Mesodermal cell (in vitro differentiated cells): Measurements from ENCODE around the gene EFNA5.
A peak's percentile ranks its signal among the peaks of the same experiment; 100 is the strongest.

ENCODE experiments used
- H3K27ac ChIP-seq: 2 replicates; pipeline ENCODE4 v1.7.0; 2013; ENCODE audit warnings: mild to moderate bottlenecking, low read depth, low read length, moderate library complexity; ENCODE audit not compliant: severe bottlenecking
- H3K36me3 ChIP-seq: 2 replicates; pipeline ENCODE4 v1.7.1; 2013; ENCODE audit warnings: mild to moderate bottlenecking, low read length, moderate library complexity; ENCODE audit not compliant: control insufficient read depth, insufficient read depth
- H3K4me1 ChIP-seq: one replicate; pipeline ENCODE4 v1.7.1; 2013; ENCODE audit warnings: mild to moderate bottlenecking, low read length; ENCODE audit not compliant: insufficient read depth, control insufficient read depth, poor library complexity, severe bottlenecking
- H3K4me3 ChIP-seq: 2 replicates; pipeline ENCODE4 v1.7.0; 2013; ENCODE audit warnings: low read length, control low read depth, mild to moderate bottlenecking; ENCODE audit not compliant: insufficient read depth, poor library complexity, severe bottlenecking; ENCODE audit errors: extremely low read depth
- H3K9me3 ChIP-seq: 2 replicates; pipeline ENCODE4 v1.7.1; 2013; ENCODE audit warnings: mild to moderate bottlenecking, low read length, moderate library complexity; ENCODE audit not compliant: control insufficient read depth
- WGBS, 2 experiments: methylation state at CpG; one replicate each; pipeline ENCODE4 v1.1.5; 2013; ENCODE audit warnings: missing lambda C conversion rate in 2 of 2; ENCODE audit not compliant: insufficient coverage in 2 of 2; 5-methylcytosine and 5-hydroxymethylcytosine counted together

EFNA5 gene

DNA sequence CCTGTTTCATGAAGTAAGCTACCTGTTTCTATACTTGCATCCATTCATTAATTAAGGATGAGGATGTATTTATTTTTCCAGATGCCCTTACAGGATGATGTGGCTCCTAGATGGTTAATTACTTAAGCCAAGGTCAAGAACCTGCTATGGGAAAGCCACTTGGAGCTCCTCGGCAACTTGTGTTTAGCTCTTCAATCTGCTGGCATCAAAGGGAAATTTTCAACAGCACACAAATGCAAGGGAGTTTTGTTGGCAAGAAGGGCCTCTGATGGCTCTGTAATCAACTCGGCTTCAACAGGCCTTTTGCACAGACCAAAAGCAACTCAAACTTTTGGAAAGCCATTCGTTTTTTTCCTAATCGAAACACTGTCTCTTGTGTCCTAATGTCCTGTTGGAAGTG, 125.3 kb downstream of the EFNA5 start:
- 60 to 77% methylated on average over 2 to 4 of the region's 4 CpGs for WGBS, 2 experiments
- H3K36me3 ChIP-seq = no peaks in the 10 kb centered on the region
- no peaks in the 10 kb centered on the region for H3K9me3 ChIP-seq
- H3K4me1 ChIP-seq = peaks cover 18% of the 10 kb centered on the region
- H3K4me3 ChIP-seq = no peak overlapping the region
- H3K27ac ChIP-seq = no peak overlapping the region

DNA sequence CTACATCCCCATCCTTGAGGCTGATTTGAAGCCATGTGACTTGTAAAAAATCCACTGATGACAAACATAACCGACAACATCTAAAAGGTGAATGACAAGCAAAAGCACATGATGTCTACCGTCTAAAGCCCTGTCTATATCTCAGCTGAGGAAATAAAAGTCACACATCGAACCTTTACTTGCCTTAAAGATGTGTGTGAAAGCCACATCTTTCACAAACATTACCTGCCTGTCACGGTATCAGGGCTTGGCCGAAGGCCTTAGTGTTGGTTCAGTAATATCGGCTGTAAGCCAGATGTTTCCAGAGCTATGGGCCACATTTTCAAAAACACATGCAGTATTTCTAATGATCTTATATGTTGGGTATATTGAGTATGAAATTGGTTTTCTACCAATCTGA, 125.8 kb downstream of the EFNA5 start:
- Histone ChIP-seq H3K9me3 (no peaks in the 10 kb centered on the region), H3K4me3 (no peak overlapping the region), H3K4me1 (peaks cover 18% of the 10 kb centered on the region), H3K27ac (no peak overlapping the region), H3K36me3 (no peaks in the 10 kb centered on the region)
- WGBS, 2 experiments = 92 to 96% methylated on average over 2 to 4 of the region's 6 CpGs

DNA sequence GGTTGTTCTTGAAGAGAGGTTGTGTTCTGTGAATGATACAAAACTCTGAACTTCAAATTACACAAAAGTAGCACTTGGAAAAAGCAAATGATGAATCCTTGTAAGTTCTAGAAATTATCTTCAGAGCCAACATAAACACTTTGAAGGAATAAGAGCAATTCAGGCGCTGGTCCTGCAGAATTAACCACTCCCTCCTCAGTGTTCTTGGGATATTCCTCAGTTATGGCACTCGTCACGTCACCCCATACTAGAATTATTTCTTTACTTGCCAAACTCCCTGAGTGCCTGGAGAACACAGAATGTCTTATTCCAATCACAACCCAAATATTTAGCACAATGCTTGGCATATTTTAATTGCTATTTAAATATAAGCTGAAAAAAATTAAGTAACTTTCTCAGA, 126.3 kb downstream of the EFNA5 start:
- H3K36me3 ChIP-seq = no peaks in the 10 kb centered on the region
- H3K9me3 ChIP-seq = no peaks in the 10 kb centered on the region
- no peak overlapping the region for H3K27ac ChIP-seq
- H3K4me3 ChIP-seq = no peak overlapping the region
- peaks cover 22% of the 10 kb centered on the region for H3K4me1 ChIP-seq
- 86 to 97% methylated on average over 3 of the region's 3 CpGs for WGBS, 2 experiments

DNA sequence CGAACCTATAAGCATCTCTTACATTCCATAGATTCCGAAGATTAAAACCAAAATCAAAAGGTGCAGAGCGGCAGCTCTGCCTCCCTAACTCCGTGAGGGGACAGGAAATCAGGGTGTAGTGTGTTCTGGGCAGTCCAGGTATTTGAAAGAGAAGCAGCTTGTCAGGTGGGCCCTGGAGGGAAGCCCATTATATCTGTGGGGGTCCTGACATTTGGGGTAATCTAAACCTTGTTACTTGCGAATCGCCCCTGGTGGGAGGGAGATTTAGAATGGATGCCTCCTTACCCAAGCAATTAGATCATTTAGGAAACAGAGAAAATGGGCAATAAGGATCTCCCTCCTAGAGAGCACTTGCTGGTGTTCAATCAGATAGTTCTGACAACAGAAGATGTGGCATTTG, 126.9 kb downstream of the EFNA5 start:
- Histone ChIP-seq H3K9me3 (no peaks in the 10 kb centered on the region), H3K4me3 (no peak overlapping the region), H3K36me3 (no peaks in the 10 kb centered on the region), H3K4me1 (peaks cover 18% of the 10 kb centered on the region), H3K27ac (no peak overlapping the region)
- WGBS, 2 experiments = 44 to 60% methylated on average over 1 to 4 of the region's 6 CpGs

DNA sequence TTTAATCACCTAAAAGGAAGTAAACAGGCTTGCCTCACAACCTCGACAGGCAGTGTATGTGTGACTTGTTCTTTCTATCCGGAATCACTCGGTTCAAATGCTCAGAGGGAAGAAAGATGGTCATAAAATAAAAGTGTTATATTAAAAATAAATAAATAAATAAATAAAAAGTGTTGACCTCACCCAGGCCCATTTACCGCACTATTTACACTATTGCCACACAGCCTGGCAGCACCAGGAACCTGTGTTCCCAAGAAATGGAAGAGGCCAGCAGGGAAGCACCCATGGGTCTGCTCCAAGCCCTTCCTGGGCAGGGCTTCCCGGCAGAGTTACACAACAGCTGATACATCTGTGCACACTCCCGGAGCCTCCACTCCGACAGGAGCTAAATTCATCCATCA, 127.9 kb downstream of the EFNA5 start:
- WGBS, 2 experiments = 100% methylated on average over 1 of the region's 7 CpGs; no CpG with 5 or more reads in 1 of the 2 experiments
- no peak overlapping the region for H3K27ac ChIP-seq
- H3K4me1 ChIP-seq = peaks cover 13% of the 10 kb centered on the region
- no peak overlapping the region for H3K4me3 ChIP-seq
- H3K36me3 ChIP-seq = no peaks in the 10 kb centered on the region
- no peaks in the 10 kb centered on the region for H3K9me3 ChIP-seq

DNA sequence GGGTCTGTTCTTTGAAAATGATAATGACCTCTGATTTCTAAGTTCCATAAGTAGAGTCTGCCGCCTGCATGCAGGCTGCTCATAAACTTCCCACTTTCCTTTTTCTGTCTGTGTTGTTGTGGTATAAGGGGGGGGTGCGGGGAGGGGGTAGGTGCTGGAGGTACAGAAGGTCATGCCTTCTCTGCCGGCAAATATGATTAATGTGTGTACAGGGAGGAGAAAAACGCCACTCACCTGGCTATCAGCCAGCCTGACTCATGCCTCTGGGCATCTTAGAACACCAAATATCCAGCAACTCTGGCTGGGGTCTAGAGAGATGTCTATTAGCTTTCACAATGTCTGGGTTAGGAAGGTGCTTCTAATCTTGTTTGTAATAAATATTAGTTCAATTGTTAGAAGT, 128.3 kb downstream of the EFNA5 start:
- peaks cover 13% of the 10 kb centered on the region for H3K4me1 ChIP-seq
- no peak overlapping the region for H3K4me3 ChIP-seq
- no peaks in the 10 kb centered on the region for H3K36me3 ChIP-seq
- WGBS, 2 experiments = 88% methylated on average over 3 of the region's 4 CpGs; no CpG with 5 or more reads in 1 of the 2 experiments
- H3K27ac ChIP-seq = no peak overlapping the region
- H3K9me3 ChIP-seq = no peaks in the 10 kb centered on the region

DNA sequence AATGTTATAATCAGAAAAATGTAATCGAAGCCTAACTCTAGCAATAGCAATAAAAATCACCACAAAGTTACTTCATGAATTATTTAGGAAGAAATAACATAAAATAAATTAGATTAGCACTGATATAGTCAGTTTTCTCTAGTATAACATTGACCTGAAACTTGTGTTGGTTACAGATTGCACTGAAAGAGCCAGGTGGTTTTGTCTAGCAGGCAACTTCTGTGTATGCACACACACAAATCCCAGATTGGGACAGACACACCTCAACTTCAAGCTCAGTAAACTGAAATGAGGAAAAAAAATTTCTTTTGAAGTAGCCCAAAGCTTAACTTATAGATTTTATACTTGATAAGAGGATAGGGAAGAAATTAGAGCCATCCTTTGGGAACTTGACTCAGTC, 129.3 kb downstream of the EFNA5 start:
- no peak overlapping the region for H3K4me3 ChIP-seq
- no peak overlapping the region for H3K27ac ChIP-seq
- peaks cover 13% of the 10 kb centered on the region for H3K4me1 ChIP-seq
- WGBS, 2 experiments = no CpG with 5 or more reads among the region's 1 CpG
- H3K9me3 ChIP-seq = no peaks in the 10 kb centered on the region
- H3K36me3 ChIP-seq = no peaks in the 10 kb centered on the region

DNA sequence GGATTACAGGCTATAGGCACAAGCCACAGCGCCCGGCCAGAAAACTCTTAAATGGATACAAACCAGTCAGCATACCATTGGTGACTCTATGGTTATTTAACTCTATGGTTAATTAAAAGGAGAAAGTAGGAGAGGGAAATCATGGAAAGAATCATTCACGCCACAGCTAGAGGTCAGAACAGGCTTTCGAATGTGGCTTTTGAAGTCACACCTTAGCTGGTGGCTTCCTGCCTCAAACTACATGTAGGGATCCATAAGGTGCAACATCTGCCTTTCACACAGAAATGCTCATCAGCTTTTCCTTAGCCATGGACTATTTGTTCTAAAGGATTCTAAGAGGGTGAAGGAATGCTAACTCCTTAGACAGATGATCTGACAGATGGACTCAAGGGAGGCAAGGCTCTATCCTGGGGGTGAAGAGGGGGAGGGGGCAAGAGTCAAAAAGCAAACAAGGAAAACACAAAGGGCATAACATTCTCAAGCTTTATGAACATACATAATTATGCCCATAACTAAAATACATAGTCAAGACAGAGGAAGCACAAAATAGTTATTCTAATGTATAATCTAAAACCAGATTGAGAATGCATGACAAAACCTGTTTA, 130.9 kb downstream of the EFNA5 start:
- Histone ChIP-seq H3K4me1 (peaks cover 13% of the 10 kb centered on the region), H3K9me3 (no peaks in the 10 kb centered on the region), H3K36me3 (no peaks in the 10 kb centered on the region), H3K27ac (no peak overlapping the region), H3K4me3 (no peak overlapping the region)
- 84 to 92% methylated on average over 2 of the region's 4 CpGs for WGBS, 2 experiments

DNA sequence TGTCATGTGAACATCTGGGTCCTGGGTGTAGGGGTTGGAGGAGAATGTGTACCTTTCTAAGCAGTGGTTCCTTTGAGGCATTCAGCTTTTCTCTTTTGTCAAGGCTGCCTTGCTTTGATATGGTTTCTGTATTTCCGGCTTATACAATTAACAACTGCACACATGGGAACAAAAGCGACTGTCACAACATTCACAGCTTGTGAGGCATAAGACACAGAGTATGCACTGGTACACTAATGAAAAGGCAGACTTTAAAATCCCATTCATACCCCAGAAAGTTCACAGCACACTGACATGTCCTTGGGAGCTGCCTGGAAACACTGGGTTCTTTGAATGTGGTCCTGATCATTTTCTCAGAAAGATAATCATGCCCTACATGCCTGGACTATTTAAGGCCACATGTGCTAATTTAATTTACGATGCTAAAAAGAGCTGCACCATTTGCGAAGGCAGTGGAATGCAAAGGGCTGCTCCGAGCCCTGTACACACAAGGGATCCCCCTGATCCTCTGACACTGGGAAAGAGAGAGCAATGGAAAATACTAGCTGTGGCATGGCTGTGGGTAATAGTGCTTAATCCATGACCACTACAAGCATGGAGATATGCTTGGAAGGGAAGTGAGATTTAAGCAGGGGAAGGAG, 131.8 kb downstream of the EFNA5 start:
- H3K4me1 ChIP-seq = peaks cover 13% of the 10 kb centered on the region
- H3K27ac ChIP-seq = peak overlapping the region; percentile 16
- no peak overlapping the region for H3K4me3 ChIP-seq
- no peaks in the 10 kb centered on the region for H3K36me3 ChIP-seq
- 75 to 90% methylated on average over 4 to 5 of the region's 5 CpGs for WGBS, 2 experiments
- H3K9me3 ChIP-seq = no peaks in the 10 kb centered on the region

DNA sequence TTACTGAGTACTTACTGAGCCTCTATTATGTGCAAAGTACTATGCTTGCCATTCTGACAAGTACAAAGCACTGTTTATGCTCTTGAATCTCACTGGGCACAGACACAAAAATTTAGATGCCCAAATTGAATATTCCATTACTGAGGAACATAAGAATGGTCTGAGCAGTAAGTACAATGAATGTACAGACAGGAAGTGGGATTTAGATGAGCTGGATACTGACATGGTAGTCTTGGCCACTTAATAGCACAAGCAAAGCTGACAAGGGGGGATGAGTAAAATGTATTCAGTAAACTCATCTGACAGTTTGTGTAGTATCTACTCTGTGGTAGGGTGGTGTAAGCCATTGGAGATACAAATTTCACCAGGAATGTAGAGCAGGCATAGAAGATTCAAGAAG, 132.4 kb downstream of the EFNA5 start:
- Histone ChIP-seq H3K9me3 (no peaks in the 10 kb centered on the region), H3K4me3 (no peak overlapping the region), H3K27ac (no peak overlapping the region), H3K36me3 (no peaks in the 10 kb centered on the region), H3K4me1 (peaks cover 12% of the 10 kb centered on the region)

DNA sequence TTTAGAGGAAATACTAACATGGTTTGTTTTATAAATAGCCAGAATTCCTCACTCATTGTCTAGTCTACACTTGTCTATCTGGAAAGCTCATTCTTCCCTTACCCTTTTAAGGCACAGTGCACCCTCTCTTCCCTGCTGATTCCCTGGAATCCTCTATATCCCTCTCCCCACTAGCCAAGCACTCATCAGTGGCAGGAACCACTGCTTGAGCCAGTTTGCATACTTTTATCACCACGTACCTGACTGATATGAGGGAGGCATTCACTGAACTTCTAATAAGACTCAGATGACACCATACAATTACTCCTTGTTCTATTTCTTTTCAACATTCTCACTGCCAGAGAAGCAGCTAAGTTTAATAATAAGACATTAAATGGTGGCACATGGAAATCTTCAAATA, 134.9 kb downstream of the EFNA5 start:
- Histone ChIP-seq H3K4me1 (peaks cover 5% of the 10 kb centered on the region), H3K9me3 (no peaks in the 10 kb centered on the region)
- 78 to 83% methylated on average over 1 of the region's 1 CpG for WGBS, 2 experiments

More for the DNA sequence above, 134.9 kb downstream of the EFNA5 start:
- Histone ChIP-seq H3K36me3 (no peaks in the 10 kb centered on the region), H3K4me3 (no peak overlapping the region), H3K27ac (no peak overlapping the region)
